ENCODE measurements around the gene BRSK1.

BRSK1 gene

GRCh38 chr19:55353356-55353802, 69.6 kb downstream of the BRSK1 start:
- DNase-seq (ENCODE audit: low read depth in 2 of 2): no peak

DNA sequence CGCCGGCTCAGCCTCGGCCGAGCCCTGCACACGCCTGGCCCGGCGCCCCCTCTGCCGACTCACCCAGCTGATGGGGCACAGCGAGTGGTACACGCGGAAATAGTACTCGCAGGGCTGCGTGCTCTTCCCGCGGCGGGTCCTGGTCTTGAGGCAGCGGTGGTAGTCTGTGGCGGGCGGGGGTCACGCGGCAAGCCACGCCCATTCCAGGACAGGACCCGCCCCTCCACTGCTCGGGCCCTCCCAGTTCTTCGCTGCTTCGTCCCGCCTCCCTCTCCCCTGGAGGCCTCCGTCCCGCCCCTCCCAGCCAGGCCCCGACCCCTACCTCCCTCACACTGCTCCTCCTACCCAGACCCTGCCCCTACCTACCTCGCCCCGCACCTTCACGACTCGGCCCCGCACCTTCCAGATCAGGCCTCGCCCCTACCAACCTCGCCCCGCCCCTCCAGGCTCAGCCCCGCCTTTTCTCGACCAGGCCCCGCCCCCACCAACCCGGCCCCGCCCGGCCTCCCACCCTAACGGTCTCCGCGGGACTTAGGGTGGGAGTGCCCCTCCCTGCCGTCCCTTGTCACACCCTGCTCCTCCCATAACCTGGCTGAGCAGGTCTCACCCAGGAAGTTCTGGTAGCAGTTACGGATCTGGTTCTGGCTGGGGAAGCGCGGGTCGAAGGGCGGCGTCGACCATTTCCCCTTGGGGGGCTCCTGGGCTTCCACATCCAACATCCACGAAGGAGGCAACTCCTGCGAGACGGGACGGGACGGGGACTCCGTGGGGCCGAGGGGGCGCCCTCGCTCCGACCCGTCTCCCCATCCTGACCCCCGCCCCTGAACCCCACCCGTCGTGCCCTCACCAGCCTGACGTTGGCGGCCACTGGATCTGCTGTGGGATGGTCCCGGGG, 70.3 kb downstream of the BRSK1 start:
- peak in 1 of 2 donors; percentile 23 for DNase-seq (ENCODE audit: low read depth in 2 of 2)

DNA sequence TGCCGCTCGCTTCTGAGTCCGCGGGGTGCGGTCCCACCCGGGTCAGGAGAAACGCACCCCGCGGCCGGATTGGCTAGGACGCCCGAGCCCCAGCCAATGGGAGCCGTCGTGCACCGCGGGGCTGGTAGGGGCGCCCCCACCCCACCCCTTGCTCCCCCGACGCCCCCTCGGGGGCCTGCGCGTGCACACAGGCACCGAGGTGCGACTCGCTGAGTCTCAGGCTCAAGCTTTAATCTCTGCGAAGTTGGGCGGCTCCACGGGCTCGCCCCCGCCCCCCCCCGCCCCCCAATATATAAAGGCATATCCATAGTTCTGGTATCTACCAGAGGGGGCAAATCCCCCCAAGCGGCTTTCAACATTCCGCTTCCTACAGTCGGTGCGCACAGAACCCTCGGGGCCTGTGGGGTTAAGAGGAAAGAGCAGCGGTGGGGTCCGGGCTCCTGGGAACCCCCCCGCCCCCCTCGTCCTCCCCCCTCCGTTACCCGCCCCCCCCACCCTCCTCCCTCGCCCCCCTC, 71.0 kb downstream of the BRSK1 start, which contains the start of gene COX6B2:
TSS of gene COX6B2 (minus strand) at position 22 of the 515 bp plus-strand sequence. CDS start 198 bp downstream, outside the sequence.
- DNase-seq (ENCODE audit: low read depth in 2 of 2): no peak

- no peak for DNase-seq (ENCODE audit: low read depth in 2 of 2)
Measured at GRCh38 chr19:55355213-55355821, 71.5 kb downstream of the BRSK1 start.

DNA sequence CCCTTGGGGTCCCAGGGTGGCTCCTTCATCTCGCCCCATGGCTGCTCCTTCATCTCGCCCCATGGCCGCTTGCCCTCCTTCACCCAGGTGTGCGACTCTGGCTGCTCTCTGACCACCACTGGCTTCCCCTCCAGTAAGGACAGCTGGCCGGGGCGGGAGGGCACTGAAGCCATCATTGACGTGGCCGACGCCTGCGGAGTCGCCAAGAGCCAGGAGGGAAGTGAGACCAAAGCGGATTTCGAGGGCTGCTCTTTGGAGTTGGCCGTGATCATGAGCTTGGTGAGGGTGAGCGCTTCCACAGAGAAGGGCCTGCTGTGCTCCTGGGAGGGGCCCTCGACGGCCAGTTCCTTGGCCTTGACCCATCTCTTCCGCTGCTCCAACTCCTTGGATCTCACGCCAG, 74.7 kb downstream of the BRSK1 start:
- no peak for DNase-seq (ENCODE audit: low read depth in 2 of 2)

DNA sequence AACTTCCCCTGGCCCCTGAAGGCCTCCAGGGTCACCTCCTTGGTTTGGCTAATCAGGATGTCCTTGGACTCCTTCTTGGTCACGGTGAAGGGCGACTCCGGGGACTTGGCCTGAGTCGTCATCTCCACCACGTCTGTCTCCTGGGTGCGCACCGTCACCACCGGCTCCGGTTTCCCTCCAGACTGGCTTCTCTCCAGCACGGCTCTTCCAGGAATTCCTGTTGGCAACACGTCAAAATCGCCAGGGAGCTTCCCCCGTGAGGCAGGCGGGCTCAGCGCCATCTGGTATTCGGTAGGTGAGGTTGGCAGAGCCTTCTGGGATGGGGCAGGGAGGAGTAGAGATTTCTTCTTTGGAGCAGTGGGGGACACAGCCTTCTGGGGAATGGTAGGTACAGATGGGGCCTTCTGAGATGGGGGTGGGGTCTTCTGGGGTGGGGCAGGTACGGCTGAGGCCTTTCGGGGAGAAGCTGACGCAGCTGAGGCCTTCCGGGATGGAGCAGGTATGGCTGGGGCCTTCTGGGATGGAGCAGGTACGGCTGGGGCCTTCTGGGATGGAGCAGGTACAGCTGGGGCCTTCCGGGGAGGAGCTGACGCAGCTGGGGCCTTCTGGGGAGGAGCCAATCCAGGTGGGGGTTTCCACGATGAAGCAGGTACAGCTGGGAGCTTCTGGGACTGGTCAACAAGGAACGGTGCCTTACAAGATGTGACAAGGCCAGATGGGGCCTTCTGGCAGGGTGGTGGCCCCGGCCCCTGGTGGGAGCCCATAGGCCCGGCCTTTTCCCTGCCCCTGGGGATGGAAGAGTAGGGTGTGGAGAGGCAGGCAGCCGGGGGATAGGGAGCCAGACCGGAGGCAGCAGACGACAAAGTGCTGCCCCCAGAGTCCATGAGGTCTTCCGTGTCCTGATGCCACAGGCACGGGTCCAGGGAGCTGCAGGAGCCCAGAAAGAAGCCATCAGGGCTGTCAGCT, 75.4 kb downstream of the BRSK1 start:
- DNase-seq (ENCODE audit: low read depth in 2 of 2): no peak

DNA sequence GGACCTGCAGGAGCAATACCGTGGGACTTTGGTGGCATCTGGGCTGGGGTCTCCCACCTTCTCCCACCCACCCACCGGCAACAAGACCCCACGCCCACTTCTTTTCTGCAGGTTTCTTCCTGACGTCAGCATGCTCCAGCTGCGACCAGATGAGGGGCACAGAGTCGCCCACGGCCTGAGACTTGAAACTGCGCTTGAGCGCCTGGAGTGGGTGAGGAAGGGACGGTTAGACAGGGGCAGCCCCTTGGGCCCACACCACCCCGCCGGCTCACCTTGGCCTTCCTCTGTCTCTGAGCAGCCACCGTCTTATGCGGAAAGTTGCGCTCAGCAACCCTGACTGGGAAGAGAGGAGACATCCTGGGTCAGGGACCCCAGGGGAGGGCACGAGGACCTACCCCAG, 77.1 kb downstream of the BRSK1 start:
- no peak for DNase-seq (ENCODE audit: low read depth in 2 of 2)

All from stimulated activated CD8-positive, alpha-beta memory T cell treated with anti-CD3 and anti-CD28 coated beads, Interleukin-15, amount 100 ng/mL, for 4 hours (primary cell).